ENCODE results near the gene NDRG3.

GRCh38 chr20:36768768-36769430 is 23.0 kb upstream of the NDRG3 start:
- TF ChIP-seq GATA3 (IDR thresholded peaks at IDR 0.05; ENCODE audit: low read depth, low read length), result no peak
- no peak for TF ChIP-seq GATA2 (IDR thresholded peaks at IDR 0.05; ENCODE audit: low read depth, low read length)

Measured in SH-SY5Y (cell line).